Measurements from ENCODE around the gene ALDH1B1. TPM values are rescaled to one million over a fixed set of nuclear protein-coding genes. Genes with fewer than 3 reads are reported as not detected.

ALDH1B1 gene
- total RNA-seq, 1 experiment from 2014 or later = 13.1 TPM

- Histone ChIP-seq H3K79me2 (ENCODE audit: low read depth) (no peaks in the 10 kb centered on the region), H3K4me3 (no peak overlapping the region), H3K4me1 (replicated peaks; ENCODE audit: insufficient read depth) (no peaks in the 10 kb centered on the region), H3K27ac (no peak overlapping the region), H4K20me1 (ENCODE audit: insufficient read depth) (no peaks in the 10 kb centered on the region), H3K9me2 (ENCODE audit: insufficient read depth) (no peaks in the 10 kb centered on the region), H3K27me3 (ENCODE audit: insufficient read depth, low read depth) (peaks cover 4% of the 10 kb centered on the region; the same call in 1 of the 2 replicates), H2AFZ (no peak overlapping the region), H3K9me3 (ENCODE audit: insufficient read depth, low read depth) (no peaks in the 10 kb centered on the region), H3F3A (ENCODE audit: insufficient read depth, low read depth) (no peaks in the 10 kb centered on the region), H3K4me2 (no peak overlapping the region), H3K36me3 (ENCODE audit: low read depth) (no peaks in the 10 kb centered on the region)
- TF ChIP-seq CTCF (conservative IDR thresholded peaks at IDR 0.05) (no peak), EZH2 (IDR thresholded peaks at IDR 0.05; ENCODE audit: low read depth) (no peak)
- no peak for DNase-seq
- ChIA-PET POLR2A (ENCODE audit: unreplicated experiment) (no interaction called here), CTCF (no interaction called here)
- BruUV-seq (replicated peaks) = no TSS peak
- intact Hi-C loops (cut with micrococcal nuclease; ENCODE audit: unreplicated experiment) = no loop called here
These were observed 20.8 kb downstream of the ALDH1B1 start for GRCh38 chr9:38413283-38413682.

- no peaks in the 10 kb centered on the region for H3K9me3 ChIP-seq (ENCODE audit: insufficient read depth, low read depth)
- no peaks in the 10 kb centered on the region for H3F3A ChIP-seq (ENCODE audit: insufficient read depth, low read depth)
- H2AFZ ChIP-seq = no peak overlapping the region
- no peaks in the 10 kb centered on the region for H3K9me2 ChIP-seq (ENCODE audit: insufficient read depth)
- no TSS peak for BruUV-seq (replicated peaks)
- no peak overlapping the region for H3K4me3 ChIP-seq
- H3K79me2 ChIP-seq (ENCODE audit: low read depth) = no peaks in the 10 kb centered on the region
- CTCF ChIA-PET = no interaction called here
- H4K20me1 ChIP-seq (ENCODE audit: insufficient read depth) = no peaks in the 10 kb centered on the region
- POLR2A ChIA-PET (ENCODE audit: unreplicated experiment) = no interaction called here
- no peak for DNase-seq
- intact Hi-C loops (cut with micrococcal nuclease; ENCODE audit: unreplicated experiment) = no loop called here
- peaks cover 4% of the 10 kb centered on the region; the same call in 1 of the 2 replicates for H3K27me3 ChIP-seq (ENCODE audit: insufficient read depth, low read depth)
- TF ChIP-seq CTCF (conservative IDR thresholded peaks at IDR 0.05) = no peak
- TF ChIP-seq EZH2 (IDR thresholded peaks at IDR 0.05; ENCODE audit: low read depth) = no peak
- H3K4me1 ChIP-seq (replicated peaks; ENCODE audit: insufficient read depth) = no peaks in the 10 kb centered on the region
- no peak overlapping the region for H3K27ac ChIP-seq
- no peak overlapping the region for H3K4me2 ChIP-seq
- no peaks in the 10 kb centered on the region for H3K36me3 ChIP-seq (ENCODE audit: low read depth)
These were observed 21.7 kb downstream of the ALDH1B1 start for GRCh38 chr9:38414040-38414723.

- intact Hi-C loops (cut with micrococcal nuclease; ENCODE audit: unreplicated experiment) = no loop called here
These were observed 23.4 kb downstream of the ALDH1B1 start for GRCh38 chr9:38415856-38416255.

More at GRCh38 chr9:38415856-38416255, 23.4 kb downstream of the ALDH1B1 start:
- no peaks in the 10 kb centered on the region for H3K36me3 ChIP-seq (ENCODE audit: low read depth)
- H3K9me2 ChIP-seq (ENCODE audit: insufficient read depth) = no peaks in the 10 kb centered on the region
- no peak overlapping the region for H3K4me2 ChIP-seq
- DNase-seq = no peak
- POLR2A ChIA-PET (ENCODE audit: unreplicated experiment) = no interaction called here
- BruUV-seq (replicated peaks) = no TSS peak
- peaks cover 4% of the 10 kb centered on the region; the same call in 1 of the 2 replicates for H3K27me3 ChIP-seq (ENCODE audit: insufficient read depth, low read depth)
- no peaks in the 10 kb centered on the region for H3K9me3 ChIP-seq (ENCODE audit: insufficient read depth, low read depth)
- no peak overlapping the region for H2AFZ ChIP-seq
- no peaks in the 10 kb centered on the region for H4K20me1 ChIP-seq (ENCODE audit: insufficient read depth)
- H3K4me1 ChIP-seq (replicated peaks; ENCODE audit: insufficient read depth) = no peaks in the 10 kb centered on the region
- H3F3A ChIP-seq (ENCODE audit: insufficient read depth, low read depth) = no peaks in the 10 kb centered on the region
- H3K79me2 ChIP-seq (ENCODE audit: low read depth) = no peaks in the 10 kb centered on the region
- CTCF ChIA-PET = no interaction called here
- H3K27ac ChIP-seq = no peak overlapping the region
- no peak for TF ChIP-seq CTCF (conservative IDR thresholded peaks at IDR 0.05)
- TF ChIP-seq EZH2 (IDR thresholded peaks at IDR 0.05; ENCODE audit: low read depth) = no peak
- no peak overlapping the region for H3K4me3 ChIP-seq
